ENCODE data around the gene ZNF436.

The ZNF436 gene

GRCh38 chr1:23345920-23346319, 23.7 kb downstream of the ZNF436 start:
- H3K27me3 ChIP-seq (ENCODE audit: control insufficient read depth in 1 of 2, insufficient read depth in 1 of 2, low read length in 2 of 2) = no peaks in the 10 kb centered on the region
- peak overlapping the region; percentile 67 for H2BK15ac ChIP-seq (ENCODE audit: low read depth, poor library complexity, severe bottlenecking)
- no peak overlapping the region for H3K14ac ChIP-seq (ENCODE audit: low read length in 2 of 2)
- H3K9me3 ChIP-seq (ENCODE audit: control insufficient read depth, low read length) = no peaks in the 10 kb centered on the region
- no peak overlapping the region for H3K18ac ChIP-seq (ENCODE audit: low read depth in 1 of 2, low read length in 2 of 2)
- H2AK5ac ChIP-seq (ENCODE audit: low read length, severe bottlenecking) = no peak overlapping the region
- H3K4me3 ChIP-seq (ENCODE audit: insufficient read depth in 1 of 2, low read depth in 1 of 2, low read length in 2 of 2) = no peak overlapping the region
- H3K9ac ChIP-seq (ENCODE audit: low read length) = no peak overlapping the region
- H3K36me3 ChIP-seq (ENCODE audit: control insufficient read depth in 1 of 2, insufficient read depth in 2 of 2, low read depth in 1 of 2, low read length in 2 of 2) = no peaks in the 10 kb centered on the region
- DNase-seq = no peak
- no peak overlapping the region for H3K23ac ChIP-seq (ENCODE audit: low read length in 2 of 2)
- no peak overlapping the region for H4K91ac ChIP-seq (ENCODE audit: low read length)
- no peak overlapping the region for H2BK120ac ChIP-seq (ENCODE audit: low read depth, low read length)
- H2AFZ ChIP-seq (ENCODE audit: low read depth, low read length) = no peak overlapping the region
- no peak overlapping the region for H3K4me2 ChIP-seq (ENCODE audit: low read length, poor library complexity, severe bottlenecking)
- H3K4ac ChIP-seq (ENCODE audit: low read depth in 1 of 2, low read length in 2 of 2) = no peak overlapping the region
- no peak overlapping the region for H4K8ac ChIP-seq (ENCODE audit: low read length)
- H3K4me1 ChIP-seq (ENCODE audit: control insufficient read depth, insufficient read depth, low read depth, low read length) = no peaks in the 10 kb centered on the region
- no peak overlapping the region for H3K27ac ChIP-seq (ENCODE audit: low read length, poor library complexity, severe bottlenecking)
- peaks cover 4% of the 10 kb centered on the region for H3K79me1 ChIP-seq (replicated peaks; ENCODE audit: low read length, poor library complexity, severe bottlenecking)
- H2BK5ac ChIP-seq (ENCODE audit: low read depth, low read length, poor library complexity, severe bottlenecking) = no peak overlapping the region
- H2BK12ac ChIP-seq (ENCODE audit: low read length in 2 of 2) = no peak overlapping the region
- 99% methylated on average over 14 of the region's 14 CpGs for WGBS

- H2BK15ac ChIP-seq (ENCODE audit: low read depth, poor library complexity, severe bottlenecking) = no peak overlapping the region
- H2BK120ac ChIP-seq (ENCODE audit: low read depth, low read length) = peak overlapping the region; percentile 27
- peak overlapping the region; percentile 83 for H3K27ac ChIP-seq (ENCODE audit: low read length, poor library complexity, severe bottlenecking)
- H3K9ac ChIP-seq (ENCODE audit: low read length) = peak overlapping the region; percentile 94
- H3K4ac ChIP-seq (ENCODE audit: low read depth in 1 of 2, low read length in 2 of 2) = peak overlapping the region in 1 of 2 experiments; percentile 81
- H4K91ac ChIP-seq (ENCODE audit: low read length) = no peak overlapping the region
- no peaks in the 10 kb centered on the region for H3K9me3 ChIP-seq (ENCODE audit: control insufficient read depth, low read length)
- peak overlapping the region; percentile 74 for H2BK5ac ChIP-seq (ENCODE audit: low read depth, low read length, poor library complexity, severe bottlenecking)
- WGBS = 60% methylated on average over 7 of the region's 8 CpGs
- H3K79me1 ChIP-seq (replicated peaks; ENCODE audit: low read length, poor library complexity, severe bottlenecking) = peaks cover 4% of the 10 kb centered on the region
- H3K18ac ChIP-seq (ENCODE audit: low read depth in 1 of 2, low read length in 2 of 2) = peak overlapping the region; percentile 2 to 88
- H2AK5ac ChIP-seq (ENCODE audit: low read length, severe bottlenecking) = peak overlapping the region; percentile 17
- H3K27me3 ChIP-seq (ENCODE audit: control insufficient read depth in 1 of 2, insufficient read depth in 1 of 2, low read length in 2 of 2) = no peaks in the 10 kb centered on the region
- H3K23ac ChIP-seq (ENCODE audit: low read length in 2 of 2) = no peak overlapping the region
- no peak for DNase-seq
- peak overlapping the region; percentile 53 to 93 for H3K4me3 ChIP-seq (ENCODE audit: insufficient read depth in 1 of 2, low read depth in 1 of 2, low read length in 2 of 2)
- H3K4me2 ChIP-seq (ENCODE audit: low read length, poor library complexity, severe bottlenecking) = peak overlapping the region; percentile 11
- H2BK12ac ChIP-seq (ENCODE audit: low read length in 2 of 2) = no peak overlapping the region
- peak overlapping the region; percentile 8 for H2AFZ ChIP-seq (ENCODE audit: low read depth, low read length)
- H3K14ac ChIP-seq (ENCODE audit: low read length in 2 of 2) = no peak overlapping the region
- H3K36me3 ChIP-seq (ENCODE audit: control insufficient read depth in 1 of 2, insufficient read depth in 2 of 2, low read depth in 1 of 2, low read length in 2 of 2) = no peaks in the 10 kb centered on the region
- H3K4me1 ChIP-seq (ENCODE audit: control insufficient read depth, insufficient read depth, low read depth, low read length) = no peaks in the 10 kb centered on the region
- peak overlapping the region; percentile 91 for H4K8ac ChIP-seq (ENCODE audit: low read length)
Measured at GRCh38 chr1:23344987-23345472, 24.6 kb downstream of the ZNF436 start.

DNA sequence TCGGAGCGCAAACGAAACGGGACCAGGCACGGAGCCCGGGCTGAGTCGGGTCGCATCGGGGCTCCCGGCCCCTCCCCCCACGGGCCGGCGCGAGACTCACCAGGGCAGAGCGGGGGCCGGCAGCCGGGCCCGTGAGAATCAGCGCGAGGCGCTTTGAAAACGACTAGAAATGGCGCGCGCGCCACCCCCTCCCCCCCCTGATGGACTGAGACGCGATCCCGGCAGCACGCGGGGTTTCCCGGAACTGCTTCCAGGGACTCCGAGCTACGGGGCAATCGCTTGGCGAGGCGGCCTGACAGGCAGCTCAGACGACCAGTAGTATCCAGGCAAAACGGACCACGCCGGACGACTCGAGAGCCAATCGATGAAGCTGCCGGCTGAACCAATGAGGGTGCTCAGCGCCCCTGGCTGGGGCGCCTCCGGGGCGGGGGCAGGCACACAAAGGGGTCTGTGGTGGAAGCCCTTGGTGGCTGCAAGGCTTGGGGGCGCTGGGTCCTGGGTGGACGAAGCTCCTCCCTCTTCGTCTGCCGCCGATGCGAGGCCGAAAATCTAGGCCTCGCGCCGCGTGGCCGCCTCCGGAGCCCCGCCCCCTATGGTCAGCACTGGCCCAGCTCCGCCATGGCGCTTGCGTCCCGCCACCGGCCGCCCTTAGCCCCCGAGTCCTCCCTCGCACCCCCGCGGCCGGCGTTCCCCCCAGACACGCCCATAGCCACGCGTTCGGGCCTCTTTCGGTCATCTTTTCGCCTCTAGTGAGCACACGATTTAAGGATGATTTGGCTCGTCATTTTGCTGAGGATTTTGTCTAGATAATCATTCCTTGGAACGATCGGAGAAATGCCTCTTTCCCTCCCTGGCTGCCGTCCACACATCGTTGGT, 25.3 kb downstream of the ZNF436 start, which contains the start of gene HNRNPR:
HNRNPR (minus strand) TSS at position 174 of the 876 bp plus-strand sequence. CDS start 3,276 bp downstream, outside the sequence.
- H2AFZ ChIP-seq (ENCODE audit: low read depth, low read length) = peak within 1 kb of the TSS; percentile 42
- H3K4me1 ChIP-seq (ENCODE audit: control insufficient read depth, insufficient read depth, low read depth, low read length) = no peaks in the 10 kb centered on the region
- H2BK120ac ChIP-seq (ENCODE audit: low read depth, low read length) = peak within 1 kb of the TSS; percentile 99
- peak within 1 kb of the TSS; percentile 94 for H3K9ac ChIP-seq (ENCODE audit: low read length)
- peak within 1 kb of the TSS; percentile 98 for H4K91ac ChIP-seq (ENCODE audit: low read length)
- peak within 1 kb of the TSS; percentile 39 for H3K4me2 ChIP-seq (ENCODE audit: low read length, poor library complexity, severe bottlenecking)
- no peaks in the 10 kb centered on the region for H3K36me3 ChIP-seq (ENCODE audit: control insufficient read depth in 1 of 2, insufficient read depth in 2 of 2, low read depth in 1 of 2, low read length in 2 of 2)
- no peaks in the 10 kb centered on the region for H3K9me3 ChIP-seq (ENCODE audit: control insufficient read depth, low read length)
- peak within 1 kb of the TSS; percentile 96 for H2BK15ac ChIP-seq (ENCODE audit: low read depth, poor library complexity, severe bottlenecking)
- peak within 1 kb of the TSS; percentile 93 to 94 for H3K4me3 ChIP-seq (ENCODE audit: insufficient read depth in 1 of 2, low read depth in 1 of 2, low read length in 2 of 2)
- peak within 1 kb of the TSS; percentile 89 to 99 for H3K14ac ChIP-seq (ENCODE audit: low read length in 2 of 2)
- peak within 1 kb of the TSS; percentile 91 for H4K8ac ChIP-seq (ENCODE audit: low read length)
- H2BK12ac ChIP-seq (ENCODE audit: low read length in 2 of 2) = peak within 1 kb of the TSS in 1 of 2 experiments; percentile 29
- peaks cover 4% of the 10 kb centered on the region for H3K79me1 ChIP-seq (replicated peaks; ENCODE audit: low read length, poor library complexity, severe bottlenecking)
- peak within 1 kb of the TSS; percentile 97 for H3K27ac ChIP-seq (ENCODE audit: low read length, poor library complexity, severe bottlenecking)
- H3K23ac ChIP-seq (ENCODE audit: low read length in 2 of 2) = peak within 1 kb of the TSS in 1 of 2 experiments; percentile 94
- DNase-seq = peak; percentile 100
- peak within 1 kb of the TSS; percentile 99 for H2BK5ac ChIP-seq (ENCODE audit: low read depth, low read length, poor library complexity, severe bottlenecking)
- H3K18ac ChIP-seq (ENCODE audit: low read depth in 1 of 2, low read length in 2 of 2) = peak within 1 kb of the TSS; percentile 88 to 92
- peak within 1 kb of the TSS; percentile 81 to 94 for H3K4ac ChIP-seq (ENCODE audit: low read depth in 1 of 2, low read length in 2 of 2)
- no peaks in the 10 kb centered on the region for H3K27me3 ChIP-seq (ENCODE audit: control insufficient read depth in 1 of 2, insufficient read depth in 1 of 2, low read length in 2 of 2)
- under 1% methylated on average over 76 of the region's 87 CpGs for WGBS
- H2AK5ac ChIP-seq (ENCODE audit: low read length, severe bottlenecking) = peak within 1 kb of the TSS; percentile 96
